Panc1 (cell line): ENCODE data around the gene STXBP5.

Experiments
- POLR2AphosphoS5 ChIP-seq: IDR thresholded peaks from 2 replicates; pipeline ENCODE4 v1.6.1; 2012; ENCODE audit warnings: mild to moderate bottlenecking, low read depth, low read length, moderate library complexity
- SIN3A ChIP-seq: IDR thresholded peaks from 2 replicates; pipeline ENCODE4 v1.6.1; 2012; ENCODE audit warnings: low read depth, mild to moderate bottlenecking, low read length, moderate library complexity, borderline replicate concordance; ENCODE audit not compliant: insufficient read depth
- TF ChIP-seq, protein P1 (sequence below): fragments of 450-650 bp; IDR thresholded peaks from 2 replicates; pipeline ENCODE4 v1.5.1; 2017; ENCODE audit warnings: mild to moderate bottlenecking
- TF ChIP-seq, protein P2 (sequence below), 2 experiments: IDR thresholded peaks; 2 replicates each; pipeline ENCODE4 v1.6.1; 2011 to 2012; ENCODE audit warnings: low read depth in 2 of 2, control low read depth in 1 of 2, low read length in 1 of 2, mild to moderate bottlenecking in 1 of 2, moderate library complexity in 1 of 2; ENCODE audit not compliant: insufficient read depth in 1 of 2

DNA sequence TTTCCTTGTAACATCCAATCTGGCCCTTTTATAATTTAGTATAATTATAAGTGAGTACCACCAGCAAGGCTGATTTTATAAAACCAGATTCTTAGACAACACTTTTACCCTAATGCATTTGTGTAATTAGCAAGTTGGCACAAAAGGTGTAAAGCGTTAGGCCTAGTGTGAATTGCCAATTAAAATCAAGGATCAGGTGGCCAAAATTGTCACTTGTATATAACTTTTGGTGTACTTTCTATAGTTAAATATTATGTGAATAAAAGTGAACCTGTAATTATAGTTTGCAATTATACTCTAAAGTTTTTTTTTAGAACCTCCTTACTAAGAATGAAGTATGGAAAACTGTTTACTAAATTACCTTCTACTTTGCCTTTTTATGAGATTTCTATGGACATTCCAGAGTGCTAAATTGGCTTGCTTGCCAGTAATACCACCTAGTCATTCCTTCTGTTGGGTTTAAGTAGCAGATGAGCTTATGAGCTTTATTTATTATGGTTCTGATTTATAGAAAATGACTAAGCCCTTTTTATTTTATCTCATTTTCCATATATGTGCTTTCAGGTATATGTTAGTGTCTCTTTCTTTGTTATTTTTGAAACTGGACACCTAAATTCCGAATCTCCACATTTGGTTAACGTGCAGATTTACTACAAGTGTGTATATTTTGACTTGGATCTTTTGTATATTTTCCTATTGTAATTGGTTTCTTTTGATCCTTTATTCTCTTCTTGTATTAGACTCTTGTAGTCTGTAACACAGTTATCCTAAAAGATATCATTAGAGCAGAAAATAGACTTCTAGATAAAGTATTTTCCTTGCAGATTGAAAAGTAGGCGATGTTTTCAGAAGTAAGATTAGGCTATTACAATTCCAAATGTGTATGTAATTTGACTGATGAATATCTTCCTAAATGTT is 3.9 kb downstream of the STXBP5 start:
- TF ChIP-seq, protein P1, sequence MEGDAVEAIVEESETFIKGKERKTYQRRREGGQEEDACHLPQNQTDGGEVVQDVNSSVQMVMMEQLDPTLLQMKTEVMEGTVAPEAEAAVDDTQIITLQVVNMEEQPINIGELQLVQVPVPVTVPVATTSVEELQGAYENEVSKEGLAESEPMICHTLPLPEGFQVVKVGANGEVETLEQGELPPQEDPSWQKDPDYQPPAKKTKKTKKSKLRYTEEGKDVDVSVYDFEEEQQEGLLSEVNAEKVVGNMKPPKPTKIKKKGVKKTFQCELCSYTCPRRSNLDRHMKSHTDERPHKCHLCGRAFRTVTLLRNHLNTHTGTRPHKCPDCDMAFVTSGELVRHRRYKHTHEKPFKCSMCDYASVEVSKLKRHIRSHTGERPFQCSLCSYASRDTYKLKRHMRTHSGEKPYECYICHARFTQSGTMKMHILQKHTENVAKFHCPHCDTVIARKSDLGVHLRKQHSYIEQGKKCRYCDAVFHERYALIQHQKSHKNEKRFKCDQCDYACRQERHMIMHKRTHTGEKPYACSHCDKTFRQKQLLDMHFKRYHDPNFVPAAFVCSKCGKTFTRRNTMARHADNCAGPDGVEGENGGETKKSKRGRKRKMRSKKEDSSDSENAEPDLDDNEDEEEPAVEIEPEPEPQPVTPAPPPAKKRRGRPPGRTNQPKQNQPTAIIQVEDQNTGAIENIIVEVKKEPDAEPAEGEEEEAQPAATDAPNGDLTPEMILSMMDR, result no peak
- TF ChIP-seq POLR2AphosphoS5 (no peak), SIN3A (no peak)
- TF ChIP-seq, protein P2, sequence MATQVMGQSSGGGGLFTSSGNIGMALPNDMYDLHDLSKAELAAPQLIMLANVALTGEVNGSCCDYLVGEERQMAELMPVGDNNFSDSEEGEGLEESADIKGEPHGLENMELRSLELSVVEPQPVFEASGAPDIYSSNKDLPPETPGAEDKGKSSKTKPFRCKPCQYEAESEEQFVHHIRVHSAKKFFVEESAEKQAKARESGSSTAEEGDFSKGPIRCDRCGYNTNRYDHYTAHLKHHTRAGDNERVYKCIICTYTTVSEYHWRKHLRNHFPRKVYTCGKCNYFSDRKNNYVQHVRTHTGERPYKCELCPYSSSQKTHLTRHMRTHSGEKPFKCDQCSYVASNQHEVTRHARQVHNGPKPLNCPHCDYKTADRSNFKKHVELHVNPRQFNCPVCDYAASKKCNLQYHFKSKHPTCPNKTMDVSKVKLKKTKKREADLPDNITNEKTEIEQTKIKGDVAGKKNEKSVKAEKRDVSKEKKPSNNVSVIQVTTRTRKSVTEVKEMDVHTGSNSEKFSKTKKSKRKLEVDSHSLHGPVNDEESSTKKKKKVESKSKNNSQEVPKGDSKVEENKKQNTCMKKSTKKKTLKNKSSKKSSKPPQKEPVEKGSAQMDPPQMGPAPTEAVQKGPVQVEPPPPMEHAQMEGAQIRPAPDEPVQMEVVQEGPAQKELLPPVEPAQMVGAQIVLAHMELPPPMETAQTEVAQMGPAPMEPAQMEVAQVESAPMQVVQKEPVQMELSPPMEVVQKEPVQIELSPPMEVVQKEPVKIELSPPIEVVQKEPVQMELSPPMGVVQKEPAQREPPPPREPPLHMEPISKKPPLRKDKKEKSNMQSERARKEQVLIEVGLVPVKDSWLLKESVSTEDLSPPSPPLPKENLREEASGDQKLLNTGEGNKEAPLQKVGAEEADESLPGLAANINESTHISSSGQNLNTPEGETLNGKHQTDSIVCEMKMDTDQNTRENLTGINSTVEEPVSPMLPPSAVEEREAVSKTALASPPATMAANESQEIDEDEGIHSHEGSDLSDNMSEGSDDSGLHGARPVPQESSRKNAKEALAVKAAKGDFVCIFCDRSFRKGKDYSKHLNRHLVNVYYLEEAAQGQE (IDR thresholded peaks at IDR 0.05; ENCODE audit: insufficient read depth in 1 of 2, low read depth in 2 of 2, low read length in 1 of 2), result no peak
